ENCODE data around the gene GASK1A.
"Not testable (repeated sequence)": the region's sequence is repeated elsewhere in the genome, so short reads cannot be mapped to it uniquely, and the experiment has no call there.

The GASK1A gene

GRCh38 chr3:43032646-43033628, 53.8 kb downstream of the GASK1A start:
- DNase-seq: no peak

GRCh38 chr3:43034200-43034599, 55.1 kb downstream of the GASK1A start:
- no peak for DNase-seq

GRCh38 chr3:43034911-43035310, 55.8 kb downstream of the GASK1A start:
- DNase-seq: no peak

- no peak for DNase-seq
These were observed 56.8 kb downstream of the GASK1A start for GRCh38 chr3:43035801-43036365.

- DNase-seq: no peak
These were observed 57.7 kb downstream of the GASK1A start for GRCh38 chr3:43036621-43037423.

- DNase-seq: no peak
These were observed 58.9 kb downstream of the GASK1A start for GRCh38 chr3:43038010-43038409.

GRCh38 chr3:43041517-43041916, 62.4 kb downstream of the GASK1A start:
- no peak for DNase-seq

- DNase-seq: no peak
These were observed 64.1 kb downstream of the GASK1A start for GRCh38 chr3:43043071-43043766.

- no peak for DNase-seq
These were observed 64.7 kb downstream of the GASK1A start for GRCh38 chr3:43043793-43044192.

GRCh38 chr3:43045079-43045478, 66.0 kb downstream of the GASK1A start:
- DNase-seq: not testable (repeated sequence)

GRCh38 chr3:43046583-43046982, 67.5 kb downstream of the GASK1A start:
- DNase-seq: no peak

- DNase-seq: no peak
These were observed 69.4 kb downstream of the GASK1A start for GRCh38 chr3:43048470-43048869.

GRCh38 chr3:43053291-43053690, 74.2 kb downstream of the GASK1A start:
- DNase-seq: no peak

GRCh38 chr3:43054754-43055153, 75.6 kb downstream of the GASK1A start:
- DNase-seq: no peak

- DNase-seq: no peak
These were observed 76.3 kb downstream of the GASK1A start for GRCh38 chr3:43055393-43055792.

- DNase-seq: no peak
These were observed 77.0 kb downstream of the GASK1A start for GRCh38 chr3:43055806-43056770.

- DNase-seq: no peak
These were observed 80.3 kb downstream of the GASK1A start for GRCh38 chr3:43059456-43059855.

- DNase-seq: no peak
These were observed 82.2 kb downstream of the GASK1A start for GRCh38 chr3:43061101-43061895.

GRCh38 chr3:43062040-43062563, 83.0 kb downstream of the GASK1A start:
- no peak for DNase-seq

- DNase-seq: no peak
These were observed 83.5 kb downstream of the GASK1A start for GRCh38 chr3:43062564-43063040.

All from amniotic stem cell (primary cell).